ENCODE measurements around the gene KRABD2.
"Not testable (repeated sequence)": the region's sequence is repeated elsewhere in the genome, so short reads cannot be mapped to it uniquely, and the experiment has no call there.

KRABD2 gene

DNA sequence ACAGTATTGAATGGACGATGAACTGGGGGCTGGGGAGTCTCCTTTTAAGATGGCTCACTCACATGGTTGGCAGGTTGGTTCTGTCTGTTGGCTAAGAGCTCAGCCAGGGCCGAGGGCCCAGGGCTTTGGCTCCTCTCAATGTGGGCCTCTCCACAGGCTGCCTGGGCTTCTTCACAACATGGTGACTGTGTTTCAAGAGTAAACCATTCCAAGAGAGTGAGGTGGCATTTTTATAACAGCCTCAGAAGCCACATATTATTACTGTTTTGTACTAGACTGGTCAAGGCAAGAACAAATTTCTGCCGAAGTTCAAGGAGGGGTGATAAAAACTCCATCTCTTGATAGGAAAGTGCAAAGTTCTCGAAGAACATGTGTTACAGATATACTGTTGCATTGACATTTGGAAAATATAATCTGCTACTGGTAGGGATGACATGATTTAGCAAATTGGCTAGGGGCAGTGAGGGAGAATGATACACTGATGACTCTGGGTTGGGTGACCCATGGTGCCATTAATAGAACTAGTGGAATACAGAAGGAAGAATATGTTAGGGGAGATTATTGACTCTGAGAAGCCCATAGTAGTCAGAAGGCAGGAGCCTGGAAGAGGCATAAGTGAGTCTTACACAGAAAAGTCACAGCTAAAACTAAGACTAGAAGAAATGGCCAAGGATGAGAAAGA lies 13.7 kb downstream of the KRABD2 start:
- H3K4me1 ChIP-seq (replicated peaks), result peaks cover 17% of the 10 kb centered on the region
- H3K9me3 ChIP-seq (replicated peaks), result no peaks in the 10 kb centered on the region
- no peaks in the 10 kb centered on the region for H3K27me3 ChIP-seq (replicated peaks)
- no peak overlapping the region for H3K27ac ChIP-seq
- DNase-seq (ENCODE audit: low read depth in 1 of 2, low spot score in 2 of 2), result no peak
- H3K4me3 ChIP-seq, result no peak overlapping the region
- 0 out of 2 replicates have a peak, but pooled peaks cover 2% of the 10 kb centered on the region for H3K36me3 ChIP-seq

DNA sequence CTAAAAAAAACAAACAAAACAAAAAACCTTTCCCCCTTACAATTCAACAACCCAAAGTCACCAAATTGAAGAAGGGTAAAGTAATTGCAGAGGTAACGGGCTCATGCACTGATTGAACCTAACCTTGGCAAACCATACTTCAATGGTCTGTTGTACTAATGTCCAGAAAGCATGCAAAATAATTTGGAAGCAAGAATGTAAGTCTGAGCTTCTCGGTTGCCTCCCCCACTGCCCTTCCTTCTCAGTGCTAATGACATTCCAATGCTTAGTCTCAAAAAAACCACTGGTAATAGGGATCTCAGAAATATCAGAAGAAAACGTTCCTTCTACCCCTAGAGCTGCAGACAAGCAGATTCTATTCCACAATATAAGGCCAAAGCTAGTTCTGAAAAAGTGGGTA lies 15.8 kb downstream of the KRABD2 start:
- DNase-seq (ENCODE audit: low read depth in 1 of 2, low spot score in 2 of 2), result no peak
- peaks cover 8% of the 10 kb centered on the region for H3K4me1 ChIP-seq (replicated peaks)
- no peaks in the 10 kb centered on the region for H3K27me3 ChIP-seq (replicated peaks)
- no peaks in the 10 kb centered on the region for H3K9me3 ChIP-seq (replicated peaks)
- H3K27ac ChIP-seq, result no peak overlapping the region
- 0 out of 2 replicates have a peak, but pooled peaks cover 2% of the 10 kb centered on the region for H3K36me3 ChIP-seq
- H3K4me3 ChIP-seq, result no peak overlapping the region

DNA sequence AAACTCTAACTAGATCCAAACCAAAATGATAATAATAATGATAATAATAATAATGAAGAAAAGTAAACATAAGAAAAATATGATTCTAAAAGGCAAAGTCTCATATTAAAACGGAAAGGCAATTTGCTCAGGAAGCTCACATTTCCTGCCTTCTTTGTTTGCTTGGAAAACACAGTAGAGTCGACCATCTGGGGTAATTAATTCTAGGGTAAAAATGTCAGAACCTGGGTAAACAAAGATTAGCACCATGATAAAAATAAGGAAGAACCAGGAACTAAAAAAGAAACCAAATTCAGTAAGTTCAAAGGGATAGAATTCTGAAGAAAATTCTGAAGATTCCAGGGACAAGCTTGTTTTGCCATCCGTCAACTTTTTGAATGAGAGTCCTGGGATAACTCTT lies 16.2 kb downstream of the KRABD2 start:
- no peak overlapping the region for H3K27ac ChIP-seq
- peaks cover 8% of the 10 kb centered on the region for H3K4me1 ChIP-seq (replicated peaks)
- no peak for DNase-seq (ENCODE audit: low read depth in 1 of 2, low spot score in 2 of 2)
- H3K9me3 ChIP-seq (replicated peaks), result no peaks in the 10 kb centered on the region
- no peak overlapping the region for H3K4me3 ChIP-seq
- H3K27me3 ChIP-seq (replicated peaks), result no peaks in the 10 kb centered on the region
- 0 out of 2 replicates have a peak, but pooled peaks cover 2% of the 10 kb centered on the region for H3K36me3 ChIP-seq

DNA sequence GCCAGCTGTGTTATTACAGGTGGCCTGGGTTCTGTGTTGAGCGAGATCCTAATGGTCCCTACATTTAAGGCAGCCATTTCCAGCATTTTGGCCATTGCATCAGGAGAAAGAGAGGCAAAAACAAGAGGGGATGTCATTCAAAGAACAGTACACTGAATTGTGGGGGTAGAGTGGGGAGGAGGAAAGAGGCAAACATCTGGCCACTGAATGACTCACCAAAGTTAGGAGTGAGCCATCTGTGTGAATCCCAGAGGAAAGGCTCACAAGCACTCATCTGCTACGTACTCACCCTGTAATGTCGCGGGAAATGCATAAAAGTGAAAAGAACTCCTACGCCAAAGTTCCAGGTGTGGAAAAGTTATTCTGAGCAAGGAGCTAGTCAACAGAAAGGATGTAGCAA lies 16.7 kb downstream of the KRABD2 start:
- Histone ChIP-seq H3K27me3 (replicated peaks) (no peaks in the 10 kb centered on the region), H3K27ac (no peak overlapping the region), H3K9me3 (replicated peaks) (no peaks in the 10 kb centered on the region), H3K4me3 (no peak overlapping the region), H3K4me1 (replicated peaks) (peaks cover 8% of the 10 kb centered on the region), H3K36me3 (0 out of 2 replicates have a peak, but pooled peaks cover 2% of the 10 kb centered on the region)
- DNase-seq (ENCODE audit: low read depth in 1 of 2, low spot score in 2 of 2), result peak in 1 of 2 experiments; percentile 28

DNA sequence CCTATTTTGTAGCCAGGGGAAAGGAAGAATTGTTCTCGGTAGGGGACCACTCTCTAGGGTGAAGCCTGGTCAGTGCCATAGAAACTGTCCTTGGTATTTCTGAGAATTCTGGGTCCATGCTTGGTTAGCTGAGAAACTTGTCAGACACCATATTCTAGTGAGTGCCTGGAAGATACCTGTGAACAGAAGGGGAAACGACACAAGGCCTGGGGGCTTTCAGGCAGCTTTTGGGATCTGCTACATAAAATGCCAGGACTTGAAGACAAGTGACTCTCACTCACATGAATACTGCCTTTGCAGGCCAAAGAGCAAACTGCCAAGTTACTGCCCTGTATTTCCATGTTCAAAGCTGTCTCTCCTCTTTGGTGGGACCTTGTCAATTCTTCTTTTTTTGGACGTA lies 18.6 kb downstream of the KRABD2 start:
- Histone ChIP-seq H3K9me3 (replicated peaks) (no peaks in the 10 kb centered on the region), H3K4me3 (no peak overlapping the region), H3K27me3 (replicated peaks) (no peaks in the 10 kb centered on the region), H3K4me1 (replicated peaks) (peaks cover 8% of the 10 kb centered on the region), H3K36me3 (no peaks in the 10 kb centered on the region), H3K27ac (no peak overlapping the region)
- no peak for DNase-seq (ENCODE audit: low read depth in 1 of 2, low spot score in 2 of 2)

DNA sequence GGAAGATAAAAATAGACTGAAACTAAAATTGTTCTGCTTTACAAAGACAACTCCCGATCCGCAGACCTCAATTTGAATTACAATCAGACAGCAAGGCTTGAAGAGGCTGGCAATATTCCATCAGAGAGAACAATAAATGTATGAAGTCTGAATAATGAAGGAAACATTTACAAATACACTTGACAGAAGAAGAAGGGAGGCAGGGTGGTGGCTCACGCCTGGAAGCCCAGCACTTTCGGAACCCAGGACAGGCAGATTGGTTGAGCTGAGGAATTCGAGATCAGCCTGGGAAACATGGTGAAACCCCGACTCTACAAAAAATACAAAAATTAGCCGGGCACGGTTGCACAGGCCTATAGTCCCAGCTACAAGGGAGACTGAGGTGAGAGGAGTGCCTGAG lies 22.3 kb downstream of the KRABD2 start:
- Histone ChIP-seq H3K4me3 (no peak overlapping the region), H3K36me3 (no peaks in the 10 kb centered on the region), H3K4me1 (replicated peaks) (no peaks in the 10 kb centered on the region; the same call in 1 of the 2 replicates), H3K9me3 (replicated peaks) (no peaks in the 10 kb centered on the region), H3K27me3 (replicated peaks) (no peaks in the 10 kb centered on the region), H3K27ac (no peak overlapping the region)
- no peak for DNase-seq (ENCODE audit: low read depth in 1 of 2, low spot score in 2 of 2)

DNA sequence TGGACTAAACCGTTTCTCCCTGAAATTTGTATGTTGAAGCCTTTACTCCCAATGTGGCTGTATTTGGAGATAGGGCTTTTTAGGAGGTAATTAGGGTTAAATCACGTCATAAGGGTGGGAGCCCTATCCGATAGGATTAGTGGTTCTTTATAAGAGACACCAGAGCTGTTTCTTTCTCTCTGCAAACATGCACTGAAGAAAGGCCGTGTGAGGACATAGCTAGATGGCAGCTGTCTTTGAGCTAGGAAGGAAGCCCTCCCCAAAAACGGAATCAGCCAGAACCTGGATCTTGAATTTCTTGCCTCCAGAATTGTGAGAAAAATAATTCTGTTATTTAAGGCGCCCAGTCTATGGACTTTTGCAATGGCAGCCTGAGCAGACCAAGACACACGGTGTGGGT lies 22.8 kb downstream of the KRABD2 start:
- H3K4me1 ChIP-seq (replicated peaks), result no peaks in the 10 kb centered on the region; the same call in 1 of the 2 replicates
- H3K36me3 ChIP-seq, result no peaks in the 10 kb centered on the region
- H3K27ac ChIP-seq, result no peak overlapping the region
- H3K4me3 ChIP-seq, result no peak overlapping the region
- H3K27me3 ChIP-seq (replicated peaks), result no peaks in the 10 kb centered on the region
- DNase-seq (ENCODE audit: low read depth in 1 of 2, low spot score in 2 of 2), result no peak
- no peaks in the 10 kb centered on the region for H3K9me3 ChIP-seq (replicated peaks)

DNA sequence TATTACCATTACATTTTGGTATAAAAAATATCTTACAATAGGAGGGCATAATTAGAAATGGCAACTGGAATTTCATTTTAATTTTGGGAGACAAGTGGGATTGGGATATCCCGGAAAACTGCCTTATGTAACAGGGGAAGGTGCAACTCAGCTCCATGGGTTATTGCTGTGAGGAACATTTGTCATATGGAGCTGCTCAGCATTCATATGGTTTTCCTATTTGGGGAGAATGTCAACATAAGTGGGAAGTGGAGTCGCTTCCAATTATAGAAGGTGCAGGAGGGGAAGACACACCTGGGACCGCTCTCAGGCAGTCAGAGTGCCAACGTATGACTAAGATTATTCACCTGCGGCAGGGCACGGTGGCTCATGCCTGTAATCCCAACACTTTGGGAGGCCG lies 26.2 kb downstream of the KRABD2 start:
- Histone ChIP-seq H3K27ac (no peak overlapping the region), H3K9me3 (replicated peaks) (no peaks in the 10 kb centered on the region), H3K4me1 (replicated peaks) (no peaks in the 10 kb centered on the region; the same call in 1 of the 2 replicates), H3K27me3 (replicated peaks) (no peaks in the 10 kb centered on the region), H3K4me3 (no peak overlapping the region), H3K36me3 (no peaks in the 10 kb centered on the region)
- DNase-seq (ENCODE audit: low read depth in 1 of 2, low spot score in 2 of 2), result no peak

DNA sequence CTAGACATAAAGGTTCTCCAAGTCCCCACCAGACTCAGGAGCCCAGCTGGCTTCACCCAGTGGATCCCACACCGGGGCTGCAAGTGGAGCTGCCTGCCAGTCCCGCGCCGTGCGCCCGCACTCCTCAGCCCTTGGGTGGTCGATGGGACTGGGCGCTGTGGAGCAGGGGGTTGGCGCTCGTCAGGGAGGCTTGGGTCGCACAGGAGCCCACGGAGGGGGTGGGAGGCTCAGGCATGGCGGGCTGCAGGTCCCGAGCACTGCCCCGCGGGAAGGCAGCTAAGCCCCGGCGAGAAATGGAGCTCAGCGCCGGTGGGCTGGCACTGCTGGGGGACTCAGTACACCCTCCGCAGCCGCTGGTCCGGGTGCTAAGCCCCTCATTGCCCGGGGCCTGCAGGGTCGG lies 29.5 kb downstream of the KRABD2 start:
- not testable (repeated sequence) for H3K27me3 ChIP-seq (replicated peaks); H3K4me1 ChIP-seq (replicated peaks); H3K27ac ChIP-seq; H3K36me3 ChIP-seq; DNase-seq (ENCODE audit: low read depth in 1 of 2, low spot score in 2 of 2); H3K9me3 ChIP-seq (replicated peaks); H3K4me3 ChIP-seq

DNA sequence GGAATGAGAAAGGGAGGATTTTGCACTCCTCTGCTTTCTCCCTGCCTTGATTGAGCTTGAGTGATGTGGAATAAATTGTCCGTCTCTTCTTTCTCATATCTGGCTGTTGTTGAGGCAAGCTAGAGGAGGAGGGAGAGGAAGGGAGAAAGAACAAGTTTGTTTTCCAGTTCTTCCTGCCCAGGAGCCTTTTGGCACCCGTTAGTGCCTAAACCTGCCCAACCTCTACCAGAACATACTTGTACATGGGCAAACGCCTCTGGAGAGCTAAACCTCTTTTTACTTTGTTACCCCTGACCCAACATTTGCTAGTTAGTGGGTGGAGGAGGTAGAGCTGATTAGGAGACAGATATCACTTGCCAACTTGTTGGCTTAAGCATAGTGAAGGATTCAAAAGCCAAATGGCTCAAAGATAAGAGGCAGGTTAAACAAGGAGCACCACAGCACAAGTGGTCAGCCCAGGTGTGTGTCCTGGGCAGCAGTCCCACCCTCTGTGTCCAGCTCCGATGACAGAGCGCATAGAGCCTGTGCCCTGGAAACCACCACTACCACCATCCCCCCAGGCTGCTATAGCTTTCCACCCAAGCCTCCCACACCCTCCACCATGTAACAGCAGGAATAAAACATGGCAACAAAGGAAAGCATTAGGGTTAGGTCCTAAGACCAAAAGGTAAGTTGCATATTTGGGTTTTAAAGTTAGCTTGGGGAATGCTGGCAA lies 30.4 kb downstream of the KRABD2 start:
- Histone ChIP-seq H3K27ac (no peak overlapping the region), H3K27me3 (replicated peaks) (no peaks in the 10 kb centered on the region), H3K4me3 (no peak overlapping the region), H3K4me1 (replicated peaks) (no peaks in the 10 kb centered on the region), H3K9me3 (replicated peaks) (no peaks in the 10 kb centered on the region), H3K36me3 (no peaks in the 10 kb centered on the region)
- DNase-seq (ENCODE audit: low read depth in 1 of 2, low spot score in 2 of 2), result no peak

DNA sequence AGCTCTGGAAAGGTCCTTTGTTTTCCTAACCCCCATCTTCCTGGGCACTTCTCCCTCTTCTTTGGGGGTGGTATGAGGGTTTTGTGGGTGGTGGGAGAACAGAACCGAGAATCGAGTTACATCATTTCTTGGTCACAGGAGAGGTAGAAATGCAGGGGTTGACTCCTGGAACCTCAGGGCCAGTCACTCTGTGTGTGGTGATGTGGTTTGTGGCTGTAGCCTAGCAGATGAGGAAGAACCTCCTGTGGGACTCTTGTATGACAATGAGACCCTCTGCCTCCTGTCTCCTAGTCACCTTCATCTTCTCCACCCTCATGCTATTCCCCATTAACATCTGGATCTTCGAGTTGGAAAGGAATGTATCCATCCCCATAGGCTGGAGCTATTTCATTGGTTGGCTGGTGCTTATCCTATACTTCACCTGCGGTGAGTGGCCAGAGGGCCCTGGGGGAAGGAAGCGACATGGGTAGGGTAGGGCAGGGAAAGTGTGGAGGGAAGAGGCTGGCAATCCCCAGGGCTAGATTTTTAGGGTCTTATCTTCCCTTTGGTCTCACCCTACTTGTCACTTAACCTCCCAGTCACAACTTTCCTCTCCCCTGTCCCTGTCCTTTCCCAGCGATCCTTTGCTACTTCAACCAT lies 31.3 kb downstream of the KRABD2 start:
- H3K4me3 ChIP-seq, result no peak overlapping the region
- H3K9me3 ChIP-seq (replicated peaks), result no peaks in the 10 kb centered on the region
- DNase-seq (ENCODE audit: low read depth in 1 of 2, low spot score in 2 of 2), result no peak
- no peaks in the 10 kb centered on the region for H3K36me3 ChIP-seq
- H3K27ac ChIP-seq, result no peak overlapping the region
- H3K27me3 ChIP-seq (replicated peaks), result no peaks in the 10 kb centered on the region
- H3K4me1 ChIP-seq (replicated peaks), result no peaks in the 10 kb centered on the region

DNA sequence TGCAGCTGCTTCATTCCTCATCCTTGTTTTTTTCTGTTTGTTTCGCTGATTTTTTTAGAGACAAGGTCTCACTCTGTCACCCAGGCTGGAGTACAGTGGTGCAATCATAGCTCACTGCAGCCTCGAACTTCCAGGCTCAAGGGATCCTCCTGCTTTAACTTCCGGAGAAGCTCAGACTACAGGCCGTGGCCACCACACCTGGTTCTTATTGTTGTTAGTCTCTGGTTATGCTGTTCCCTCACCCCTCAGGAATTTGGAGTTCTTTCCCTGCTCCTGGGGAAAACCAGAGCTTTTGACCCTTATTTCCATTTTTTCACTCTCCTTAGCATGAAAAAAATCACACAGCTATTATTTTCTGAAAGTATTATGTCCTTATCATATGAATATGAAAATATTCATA lies 35.0 kb downstream of the KRABD2 start:
- Histone ChIP-seq H3K36me3 (no peaks in the 10 kb centered on the region), H3K27ac (no peak overlapping the region), H3K27me3 (replicated peaks) (no peaks in the 10 kb centered on the region), H3K9me3 (replicated peaks) (no peaks in the 10 kb centered on the region), H3K4me1 (replicated peaks) (no peaks in the 10 kb centered on the region), H3K4me3 (no peak overlapping the region)
- DNase-seq (ENCODE audit: low read depth in 1 of 2, low spot score in 2 of 2), result no peak

DNA sequence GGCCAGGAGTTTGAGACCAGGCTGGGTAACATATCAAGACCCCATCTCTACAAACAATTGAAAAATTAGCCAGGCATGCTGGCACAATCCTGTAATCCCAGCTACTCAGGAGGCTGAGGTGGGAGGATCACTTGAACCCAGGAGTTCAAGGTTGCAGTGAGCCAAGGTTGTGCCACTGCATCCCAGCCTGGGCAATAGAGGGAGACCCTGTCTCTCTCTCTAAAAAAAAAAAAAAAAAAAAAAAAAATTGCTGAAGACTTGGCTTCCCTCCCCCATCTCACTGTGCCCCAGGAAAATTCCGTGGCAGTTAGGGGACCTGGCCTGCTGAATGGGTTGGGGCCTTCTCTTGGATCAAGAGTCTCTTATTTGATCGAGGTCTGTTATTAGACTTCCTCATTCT lies 37.0 kb downstream of the KRABD2 start, which contains the start of gene ODF4:
TSS of gene ODF4 (plus strand) at position 301 of the 400 bp plus-strand sequence. CDS start 212 bp downstream, outside the sequence.
- no peak for DNase-seq (ENCODE audit: low read depth in 1 of 2, low spot score in 2 of 2)
- H3K4me1 ChIP-seq (replicated peaks), result peaks cover 5% of the 10 kb centered on the region; the same call in 1 of the 2 replicates
- H3K4me3 ChIP-seq, result no peak within 1 kb of the TSS
- no peaks in the 10 kb centered on the region for H3K9me3 ChIP-seq (replicated peaks)
- no peaks in the 10 kb centered on the region for H3K36me3 ChIP-seq
- no peak within 1 kb of the TSS for H3K27ac ChIP-seq
- H3K27me3 ChIP-seq (replicated peaks), result no peaks in the 10 kb centered on the region

DNA sequence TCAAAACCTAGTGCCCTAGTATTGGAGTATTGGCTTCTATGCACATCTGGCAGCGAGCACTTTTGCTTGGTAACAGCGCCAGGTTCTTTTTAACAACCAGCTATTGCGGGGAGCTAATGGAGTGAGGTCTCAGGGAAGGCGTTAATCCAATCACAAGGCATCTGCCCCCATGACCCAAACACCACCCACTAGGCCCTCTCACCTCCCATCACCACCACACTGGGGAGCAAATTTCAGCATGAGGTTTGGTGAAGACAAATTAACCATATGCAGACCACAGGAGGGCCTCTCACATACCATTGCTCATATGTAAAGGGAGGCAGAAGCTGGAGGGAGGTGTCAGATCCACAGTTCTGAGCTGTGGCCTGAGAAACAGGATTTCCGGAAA lies 37.8 kb downstream of the KRABD2 start:
- H3K9me3 ChIP-seq (replicated peaks), result no peaks in the 10 kb centered on the region
- no peak overlapping the region for H3K27ac ChIP-seq
- no peak overlapping the region for H3K4me3 ChIP-seq
- no peak for DNase-seq (ENCODE audit: low read depth in 1 of 2, low spot score in 2 of 2)
- peaks cover 9% of the 10 kb centered on the region for H3K4me1 ChIP-seq (replicated peaks)
- no peaks in the 10 kb centered on the region for H3K36me3 ChIP-seq
- no peaks in the 10 kb centered on the region for H3K27me3 ChIP-seq (replicated peaks)
